Muscle layer of duodenum (tissue), 2 donors: ENCODE data around the gene TM9SF4.

Experiments
- H3K27ac ChIP-seq: one replicate; pipeline ENCODE4 v1.7.0; 2013; ENCODE audit warnings: mild to moderate bottlenecking, low read length
- H3K27me3 ChIP-seq: one replicate; pipeline ENCODE4 v1.7.0; 2013; ENCODE audit warnings: low read depth, mild to moderate bottlenecking, control low read depth, low read length
- H3K36me3 ChIP-seq, 2 donors: one replicate each; pipeline ENCODE4 v1.7.0; 2013; ENCODE audit warnings: low read length in 2 of 2, control low read depth in 1 of 2, mild to moderate bottlenecking in 1 of 2; ENCODE audit not compliant: insufficient read depth in 2 of 2, control insufficient read depth in 1 of 2
- H3K4me1 ChIP-seq, 2 donors: one replicate each; pipeline ENCODE4 v1.7.0; 2013; ENCODE audit warnings: low read length in 2 of 2, mild to moderate bottlenecking in 2 of 2, control low read depth in 1 of 2, moderate library complexity in 1 of 2; ENCODE audit not compliant: insufficient read depth in 2 of 2, control insufficient read depth in 1 of 2
- H3K4me3 ChIP-seq, 2 donors: one replicate each; pipeline ENCODE4 v1.7.0; 2013; ENCODE audit warnings: low read length in 2 of 2, low read depth in 1 of 2, mild to moderate bottlenecking in 1 of 2
- H3K9me3 ChIP-seq, 2 donors: one replicate each; pipeline ENCODE4 v1.7.0; 2013; ENCODE audit warnings: low read length in 2 of 2, control low read depth in 1 of 2, mild to moderate bottlenecking in 1 of 2; ENCODE audit not compliant: control insufficient read depth in 1 of 2
- donor health status: healthy.

Gene TM9SF4

DNA sequence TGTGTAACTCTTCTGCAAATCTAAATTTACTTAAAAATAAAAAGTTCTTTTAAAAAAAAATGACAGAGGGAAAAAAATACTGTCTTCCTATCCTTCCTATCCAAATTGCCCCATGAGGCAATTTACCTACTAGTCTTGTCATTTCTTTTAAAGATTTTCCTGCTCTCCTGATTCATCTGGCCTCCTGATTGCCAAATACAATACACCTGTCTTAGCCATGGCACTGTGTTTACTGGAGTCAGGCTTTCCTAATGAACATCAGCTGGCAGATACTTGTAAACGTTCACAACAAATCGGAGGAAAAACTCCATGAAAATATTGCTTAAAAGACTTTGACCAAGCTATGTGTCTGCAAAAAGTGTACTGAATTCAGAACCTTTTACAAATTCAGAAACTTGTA lies 21.5 kb downstream of the TM9SF4 start:
- peaks cover 0 to 3% of the 10 kb centered on the region in 2 donors for H3K4me1 ChIP-seq
- H3K36me3 ChIP-seq = peaks cover 9 to 14% of the 10 kb centered on the region in 2 donors
- H3K27me3 ChIP-seq = no peaks in the 10 kb centered on the region
- H3K4me3 ChIP-seq = no peak overlapping the region
- H3K9me3 ChIP-seq = no peaks in the 10 kb centered on the region
- H3K27ac ChIP-seq = no peak overlapping the region

DNA sequence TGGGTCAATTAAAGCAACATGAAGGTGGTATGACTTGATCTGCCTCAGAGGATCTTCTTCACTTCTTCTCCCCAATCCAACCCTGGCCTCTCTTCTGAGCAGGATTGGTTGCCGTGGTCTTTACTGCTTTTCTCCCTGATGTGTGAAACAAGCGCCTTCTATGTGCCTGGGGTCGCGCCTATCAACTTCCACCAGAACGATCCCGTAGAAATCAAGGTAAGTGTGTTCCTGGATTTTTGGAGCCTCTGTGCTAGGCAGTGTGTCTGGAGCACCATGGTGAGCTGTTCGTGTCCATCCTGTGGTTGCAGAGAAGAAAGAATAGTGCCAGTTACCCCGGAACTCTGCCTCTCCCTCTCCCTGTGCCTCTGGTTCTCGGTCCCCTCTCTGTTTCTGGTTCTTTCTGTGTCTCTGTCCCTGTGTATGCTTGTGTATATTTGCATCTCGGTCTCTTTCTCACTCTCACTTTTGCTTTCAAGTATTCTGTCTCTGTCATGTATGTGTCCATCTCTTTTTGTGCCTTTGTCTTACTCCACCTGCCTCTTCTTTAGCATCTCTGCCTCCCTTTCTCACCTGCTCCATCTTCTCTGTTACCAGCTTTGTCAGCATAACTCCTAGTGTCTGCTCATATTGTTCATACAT lies 23.5 kb downstream of the TM9SF4 start:
- Histone ChIP-seq H3K27ac (no peak overlapping the region), H3K9me3 (no peaks in the 10 kb centered on the region), H3K36me3 (peaks cover 26 to 27% of the 10 kb centered on the region in 2 donors), H3K4me1 (no peaks in the 10 kb centered on the region), H3K4me3 (no peak overlapping the region), H3K27me3 (no peaks in the 10 kb centered on the region)

DNA sequence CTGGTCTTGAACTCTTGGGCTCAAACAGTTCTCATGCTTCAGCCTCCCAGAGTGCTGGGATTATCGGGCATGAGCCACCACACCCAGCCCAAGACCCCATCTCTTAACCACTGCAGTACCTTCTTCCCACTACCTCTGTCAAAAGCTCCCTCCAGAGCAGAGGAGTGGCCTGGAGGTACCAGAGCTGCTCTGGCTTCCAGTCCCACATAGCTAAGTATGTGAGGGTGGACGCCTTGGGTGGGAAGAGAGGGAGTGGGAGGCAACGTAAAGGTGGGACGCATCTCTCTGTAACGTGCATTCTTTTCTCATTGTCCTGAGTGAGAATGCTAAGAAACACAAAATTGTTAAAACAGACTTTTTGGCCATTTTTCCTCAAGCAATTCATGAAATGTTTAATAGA lies 24.5 kb downstream of the TM9SF4 start:
- H3K4me1 ChIP-seq = no peaks in the 10 kb centered on the region
- peaks cover 32 to 34% of the 10 kb centered on the region in 2 donors for H3K36me3 ChIP-seq
- no peaks in the 10 kb centered on the region for H3K9me3 ChIP-seq
- no peaks in the 10 kb centered on the region for H3K27me3 ChIP-seq
- H3K27ac ChIP-seq = no peak overlapping the region
- no peak overlapping the region for H3K4me3 ChIP-seq

DNA sequence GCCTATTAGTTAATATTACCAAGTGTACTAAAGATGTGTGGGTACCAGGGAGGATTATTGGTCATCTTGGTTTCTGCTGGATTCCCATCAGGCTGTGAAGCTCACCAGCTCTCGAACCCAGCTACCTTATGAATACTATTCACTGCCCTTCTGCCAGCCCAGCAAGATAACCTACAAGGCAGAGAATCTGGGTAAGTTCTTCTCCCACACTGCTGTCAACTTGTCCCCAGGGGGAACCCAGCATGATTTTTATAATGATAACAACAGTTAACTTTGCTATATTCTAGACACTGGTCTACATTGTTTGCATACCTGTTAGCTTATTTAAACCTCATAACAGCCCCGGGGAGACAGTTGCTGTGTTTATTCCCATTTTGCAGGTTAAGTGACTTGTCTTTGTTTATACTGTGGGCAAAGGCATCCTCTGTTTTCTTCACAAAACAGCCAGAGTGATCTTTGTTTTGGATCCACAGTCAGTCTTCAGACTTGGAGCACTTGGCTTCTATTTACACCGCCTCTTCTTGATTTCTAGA lies 26.5 kb downstream of the TM9SF4 start:
- no peaks in the 10 kb centered on the region for H3K27me3 ChIP-seq
- no peak overlapping the region for H3K27ac ChIP-seq
- H3K4me3 ChIP-seq = no peak overlapping the region
- H3K9me3 ChIP-seq = no peaks in the 10 kb centered on the region
- no peaks in the 10 kb centered on the region for H3K4me1 ChIP-seq
- peaks cover 47 to 50% of the 10 kb centered on the region in 2 donors for H3K36me3 ChIP-seq

DNA sequence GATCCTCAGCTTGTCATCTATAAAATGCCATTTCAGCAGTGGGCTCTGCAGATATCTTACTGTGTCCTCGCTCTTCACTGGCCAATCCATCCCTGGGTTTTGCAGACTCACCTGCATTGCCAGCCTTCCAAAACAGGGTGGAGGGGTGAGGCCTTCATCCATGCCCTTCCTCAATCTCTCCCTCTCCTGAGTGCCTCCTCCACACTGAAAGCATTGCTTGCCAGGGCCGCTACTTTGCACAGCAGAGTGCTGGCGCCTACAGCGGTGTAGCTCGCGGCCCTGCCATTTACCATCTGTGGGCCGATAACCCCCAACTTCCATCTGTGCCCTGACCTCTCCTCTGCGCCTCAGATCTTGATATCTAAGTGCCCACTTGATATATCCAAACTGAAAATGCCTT lies 29.4 kb downstream of the TM9SF4 start:
- Histone ChIP-seq H3K36me3 (peaks cover 64 to 79% of the 10 kb centered on the region in 2 donors), H3K4me3 (no peak overlapping the region), H3K9me3 (no peaks in the 10 kb centered on the region), H3K27me3 (no peaks in the 10 kb centered on the region), H3K27ac (no peak overlapping the region), H3K4me1 (no peaks in the 10 kb centered on the region)

DNA sequence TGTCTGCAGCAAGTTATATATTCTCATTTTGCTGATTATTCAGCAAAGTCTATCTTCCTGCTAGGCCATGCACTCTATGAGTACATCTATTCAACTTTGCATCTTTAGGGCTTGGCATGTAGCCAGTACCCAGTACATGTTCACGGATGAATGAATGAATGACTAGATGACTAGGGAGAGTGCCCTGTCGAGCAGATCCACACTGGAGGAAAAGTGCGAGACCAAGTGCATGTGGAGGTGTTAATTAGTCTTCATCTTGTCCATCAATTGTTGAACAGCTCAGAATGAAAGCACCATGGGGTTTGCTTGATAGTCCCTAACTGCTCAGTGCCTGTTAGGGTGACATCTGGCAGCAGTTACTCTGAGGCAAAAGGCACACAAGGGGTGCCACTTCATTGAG lies 30.4 kb downstream of the TM9SF4 start:
- Histone ChIP-seq H3K4me1 (no peaks in the 10 kb centered on the region), H3K27me3 (no peaks in the 10 kb centered on the region), H3K36me3 (peaks cover 72 to 86% of the 10 kb centered on the region in 2 donors), H3K27ac (no peak overlapping the region), H3K9me3 (no peaks in the 10 kb centered on the region), H3K4me3 (no peak overlapping the region)

DNA sequence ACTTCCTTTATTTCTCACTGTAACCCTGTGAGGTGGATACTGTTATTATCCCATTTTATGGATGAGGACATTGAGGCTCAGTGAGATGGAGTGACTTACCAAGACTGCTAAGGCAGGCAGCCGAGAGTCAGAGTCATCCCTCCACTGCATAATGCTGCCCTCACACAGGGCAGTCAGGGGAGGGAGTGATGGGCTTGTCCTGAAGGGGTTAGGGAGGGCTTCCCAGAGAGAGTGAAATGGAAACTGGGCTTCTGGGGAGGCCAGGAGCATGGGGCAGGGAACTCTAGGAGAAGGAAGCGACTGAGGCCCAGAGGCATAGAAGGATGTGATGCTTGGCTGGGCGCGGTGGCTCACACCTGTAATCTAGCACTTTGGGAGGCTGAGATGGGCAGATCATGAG lies 31.1 kb downstream of the TM9SF4 start:
- Histone ChIP-seq H3K4me1 (no peaks in the 10 kb centered on the region), H3K36me3 (peaks cover 77 to 87% of the 10 kb centered on the region in 2 donors), H3K4me3 (no peak overlapping the region), H3K9me3 (no peaks in the 10 kb centered on the region), H3K27ac (no peak overlapping the region), H3K27me3 (no peaks in the 10 kb centered on the region)

DNA sequence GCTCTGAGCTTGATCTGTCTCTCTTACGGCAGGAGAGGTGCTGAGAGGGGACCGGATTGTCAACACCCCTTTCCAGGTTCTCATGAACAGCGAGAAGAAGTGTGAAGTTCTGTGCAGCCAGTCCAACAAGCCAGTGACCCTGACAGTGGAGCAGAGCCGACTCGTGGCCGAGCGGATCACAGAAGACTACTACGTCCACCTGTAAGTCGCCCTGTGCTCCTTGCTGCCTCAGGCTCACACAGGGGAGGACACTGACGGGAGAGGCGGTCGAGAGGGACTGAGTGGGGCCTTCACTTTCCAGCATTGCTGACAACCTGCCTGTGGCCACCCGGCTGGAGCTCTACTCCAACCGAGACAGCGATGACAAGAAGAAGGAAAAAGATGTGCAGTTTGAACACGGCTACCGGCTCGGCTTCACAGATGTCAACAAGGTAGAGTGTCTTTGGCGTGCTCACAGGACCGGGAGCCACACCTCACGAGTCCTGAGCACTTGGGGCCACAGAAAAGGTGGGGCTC lies 32.0 kb downstream of the TM9SF4 start:
- Histone ChIP-seq H3K36me3 (peaks cover 81 to 94% of the 10 kb centered on the region in 2 donors), H3K27ac (no peak overlapping the region), H3K4me1 (no peaks in the 10 kb centered on the region), H3K4me3 (no peak overlapping the region), H3K27me3 (no peaks in the 10 kb centered on the region), H3K9me3 (no peaks in the 10 kb centered on the region)

DNA sequence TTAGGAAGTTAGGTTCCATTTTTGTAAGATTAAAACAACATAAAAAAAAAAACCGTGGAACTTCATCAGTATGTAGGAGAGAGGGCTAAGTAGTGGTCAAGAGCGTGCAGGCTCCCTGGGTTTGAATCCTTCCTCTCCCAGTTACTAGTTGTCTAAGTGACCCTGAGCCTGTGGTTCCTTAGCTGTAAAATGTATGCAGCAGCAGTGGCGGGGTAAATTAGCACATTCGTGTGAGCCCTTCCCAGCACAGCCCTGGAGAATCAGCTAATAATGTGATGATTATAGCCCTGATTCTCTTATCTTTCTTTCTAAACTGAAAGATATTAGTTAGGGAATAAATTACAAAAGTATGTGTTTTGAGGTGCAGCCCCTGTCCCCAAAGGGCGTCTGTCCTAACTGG lies 32.6 kb downstream of the TM9SF4 start:
- peaks cover 80 to 94% of the 10 kb centered on the region in 2 donors for H3K36me3 ChIP-seq

DNA sequence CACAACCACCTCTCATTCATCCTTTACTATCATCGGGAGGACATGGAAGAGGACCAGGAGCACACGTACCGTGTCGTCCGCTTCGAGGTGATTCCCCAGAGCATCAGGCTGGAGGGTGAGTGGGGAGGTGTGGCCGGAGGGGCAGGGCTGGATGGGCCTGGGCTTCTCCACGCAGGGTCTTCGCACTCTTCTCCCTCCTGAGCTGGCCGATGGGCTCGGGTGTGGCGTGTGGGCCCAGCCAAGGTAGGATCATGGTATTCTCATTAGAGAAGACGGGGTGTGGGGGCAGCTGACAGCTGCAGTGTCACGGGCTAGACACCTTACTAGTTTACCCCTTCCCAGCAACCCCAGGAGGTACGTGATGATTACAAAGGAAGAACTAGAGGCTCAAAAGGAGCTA lies 33.5 kb downstream of the TM9SF4 start:
- H3K9me3 ChIP-seq = no peaks in the 10 kb centered on the region
- H3K36me3 ChIP-seq = peaks cover 72 to 92% of the 10 kb centered on the region in 2 donors
- H3K27ac ChIP-seq = no peak overlapping the region
- H3K4me1 ChIP-seq = no peaks in the 10 kb centered on the region
- H3K27me3 ChIP-seq = no peaks in the 10 kb centered on the region
- H3K4me3 ChIP-seq = no peak overlapping the region

More for the DNA sequence above, 32.6 kb downstream of the TM9SF4 start:
- Histone ChIP-seq H3K4me1 (no peaks in the 10 kb centered on the region), H3K27ac (no peak overlapping the region), H3K9me3 (no peaks in the 10 kb centered on the region), H3K4me3 (no peak overlapping the region), H3K27me3 (no peaks in the 10 kb centered on the region)

DNA sequence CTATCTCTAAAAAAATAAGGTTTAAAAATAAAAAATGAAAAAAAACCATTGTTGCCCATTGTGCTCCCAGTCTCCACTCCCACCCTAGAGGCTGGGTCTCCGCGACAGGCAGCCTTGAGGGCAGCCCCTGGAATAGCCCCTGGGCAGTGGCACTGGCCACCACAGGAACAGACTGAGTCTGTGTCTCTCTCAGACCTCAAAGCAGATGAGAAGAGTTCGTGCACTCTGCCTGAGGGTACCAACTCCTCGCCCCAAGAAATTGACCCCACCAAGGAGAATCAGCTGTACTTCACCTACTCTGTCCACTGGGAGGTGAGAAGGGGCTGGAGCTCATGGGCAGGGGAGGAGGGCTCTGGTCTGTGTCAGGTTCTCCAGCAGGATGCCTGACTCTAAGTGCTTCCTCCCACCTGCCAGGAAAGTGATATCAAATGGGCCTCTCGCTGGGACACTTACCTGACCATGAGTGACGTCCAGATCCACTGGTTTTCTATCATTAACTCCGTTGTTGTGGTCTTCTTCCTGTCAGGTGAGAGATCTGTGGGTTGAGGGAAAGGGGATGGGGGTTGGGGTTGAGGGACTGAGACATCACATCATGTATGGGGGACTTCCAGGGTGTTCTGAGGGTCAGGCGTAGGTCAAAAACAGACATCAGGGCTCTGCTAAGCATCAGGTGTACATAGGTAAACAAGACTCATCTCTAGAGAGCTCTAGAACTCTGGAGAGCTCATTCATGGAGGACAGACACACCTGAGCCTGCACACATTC lies 35.6 kb downstream of the TM9SF4 start:
- peaks cover 71 to 91% of the 10 kb centered on the region in 2 donors for H3K36me3 ChIP-seq
- no peak overlapping the region for H3K4me3 ChIP-seq
- H3K9me3 ChIP-seq = no peaks in the 10 kb centered on the region
- no peaks in the 10 kb centered on the region for H3K4me1 ChIP-seq
- H3K27me3 ChIP-seq = no peaks in the 10 kb centered on the region
- H3K27ac ChIP-seq = no peak overlapping the region
